Measurements from ENCODE around the gene MYO10. TPM values are rescaled to one million over a fixed set of nuclear protein-coding genes. Genes with fewer than 3 reads are reported as not detected.

The MYO10 gene
- total and polyA plus RNA-seq, 4 experiments from 2014 or later, result 0.05 to 0.17 TPM; not detected in 2

GRCh38 chr5:16891033-16891432 lies 45.1 kb downstream of the MYO10 start:
- no peaks in the 10 kb centered on the region for H3K36me3 ChIP-seq (ENCODE audit: insufficient read depth, low read length)
- no peak overlapping the region for H3K27ac ChIP-seq (ENCODE audit: low read depth, low read length)
- POLR2A ChIA-PET (ENCODE audit: partially characterized antibody), result no interaction called here
- H3K27ac Mint-ChIP-seq, result peak overlapping the region in 2 of 7 donors; percentile 38 to 73
- no peaks in the 10 kb centered on the region for H3K36me3 Mint-ChIP-seq
- H3K4me3 Mint-ChIP-seq, result no peak overlapping the region
- no peaks in the 10 kb centered on the region for H3K27me3 ChIP-seq (ENCODE audit: insufficient read depth, low read length)
- CTCF ChIA-PET (ENCODE audit: partially characterized antibody), result no interaction called here
- no peaks in the 10 kb centered on the region for H3K4me1 Mint-ChIP-seq
- peaks cover 1 to 2% of the 10 kb centered on the region in 2 donors for H3K27me3 Mint-ChIP-seq
- H3K9me3 Mint-ChIP-seq, result peaks cover 0 to 4% (median 2%) of the 10 kb centered on the region in 8 donors
- no peak for DNase-seq
- H3K4me1 ChIP-seq (ENCODE audit: insufficient read depth, low read length), result no peaks in the 10 kb centered on the region
- no peaks in the 10 kb centered on the region for H3K9me3 ChIP-seq (ENCODE audit: control insufficient read depth in 1 of 2, low read length in 2 of 2)
- no peak overlapping the region for H3K4me3 ChIP-seq (ENCODE audit: low read length in 2 of 2)
- intact Hi-C loops (cut with micrococcal nuclease), result no loop called here

GRCh38 chr5:16889972-16890519 lies 46.0 kb downstream of the MYO10 start:
- no peaks in the 10 kb centered on the region for H3K36me3 Mint-ChIP-seq
- intact Hi-C loops (cut with micrococcal nuclease), result no loop called here
- Histone ChIP-seq H3K36me3 (ENCODE audit: insufficient read depth, low read length) (no peaks in the 10 kb centered on the region), H3K4me3 (ENCODE audit: low read length in 2 of 2) (no peak overlapping the region), H3K9me3 (ENCODE audit: control insufficient read depth in 1 of 2, low read length in 2 of 2) (no peaks in the 10 kb centered on the region), H3K4me1 (ENCODE audit: insufficient read depth, low read length) (no peaks in the 10 kb centered on the region), H3K27ac (ENCODE audit: low read depth, low read length) (no peak overlapping the region), H3K27me3 (ENCODE audit: insufficient read depth, low read length) (no peaks in the 10 kb centered on the region)
- no peaks in the 10 kb centered on the region for H3K4me1 Mint-ChIP-seq
- H3K4me3 Mint-ChIP-seq, result no peak overlapping the region
- ChIA-PET POLR2A (ENCODE audit: partially characterized antibody) (no interaction called here), CTCF (ENCODE audit: partially characterized antibody) (no interaction called here)
- no peak overlapping the region for H3K27ac Mint-ChIP-seq
- peaks cover 0 to 4% (median 2%) of the 10 kb centered on the region in 8 donors for H3K9me3 Mint-ChIP-seq
- peaks cover 1 to 3% of the 10 kb centered on the region in 2 donors for H3K27me3 Mint-ChIP-seq
- no peak for DNase-seq

GRCh38 chr5:16889203-16889971 lies 46.7 kb downstream of the MYO10 start:
- Histone ChIP-seq H3K27ac (ENCODE audit: low read depth, low read length) (no peak overlapping the region), H3K27me3 (ENCODE audit: insufficient read depth, low read length) (no peaks in the 10 kb centered on the region), H3K9me3 (ENCODE audit: control insufficient read depth in 1 of 2, low read length in 2 of 2) (no peaks in the 10 kb centered on the region), H3K36me3 (ENCODE audit: insufficient read depth, low read length) (no peaks in the 10 kb centered on the region), H3K4me1 (ENCODE audit: insufficient read depth, low read length) (no peaks in the 10 kb centered on the region), H3K4me3 (ENCODE audit: low read length in 2 of 2) (no peak overlapping the region)
- no peak overlapping the region for H3K27ac Mint-ChIP-seq
- CTCF ChIA-PET (ENCODE audit: partially characterized antibody), result no interaction called here
- H3K9me3 Mint-ChIP-seq, result peaks cover 0 to 3% (median under 1%) of the 10 kb centered on the region in 8 donors
- no peak for DNase-seq
- intact Hi-C loops (cut with micrococcal nuclease), result no loop called here
- H3K4me1 Mint-ChIP-seq, result no peaks in the 10 kb centered on the region
- H3K36me3 Mint-ChIP-seq, result no peaks in the 10 kb centered on the region
- POLR2A ChIA-PET (ENCODE audit: partially characterized antibody), result no interaction called here
- no peak overlapping the region for H3K4me3 Mint-ChIP-seq
- H3K27me3 Mint-ChIP-seq, result peaks cover 1 to 3% of the 10 kb centered on the region in 2 donors

DNA sequence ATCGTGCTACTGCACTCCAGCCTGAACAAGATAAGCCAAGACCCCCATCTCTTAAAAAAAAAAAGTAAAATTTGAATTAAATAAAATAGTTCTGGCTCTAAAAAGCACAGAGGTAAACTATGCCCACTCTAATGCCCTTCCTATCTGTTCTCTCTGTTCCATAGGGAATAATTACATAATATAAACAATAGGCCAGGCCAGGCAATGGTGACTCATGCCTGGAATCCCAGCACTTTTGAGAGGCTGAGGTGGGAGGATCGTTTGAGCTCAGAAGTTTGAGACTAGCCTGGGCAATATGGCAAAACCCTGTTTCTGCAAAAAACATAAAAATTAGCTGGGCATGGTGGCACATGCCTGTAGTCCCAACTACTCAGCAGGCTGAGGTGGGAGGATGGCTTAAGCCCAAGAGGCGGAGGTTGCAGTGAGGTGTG lies 47.4 kb downstream of the MYO10 start:
- Mint-ChIP-seq H3K9me3 (peaks cover 0 to 3% (median under 1%) of the 10 kb centered on the region in 8 donors), H3K27ac (no peak overlapping the region), H3K36me3 (no peaks in the 10 kb centered on the region), H3K4me1 (no peaks in the 10 kb centered on the region), H3K4me3 (no peak overlapping the region), H3K27me3 (peaks cover 1 to 3% of the 10 kb centered on the region in 2 donors)
- Histone ChIP-seq H3K27ac (ENCODE audit: low read depth, low read length) (no peak overlapping the region), H3K9me3 (ENCODE audit: control insufficient read depth in 1 of 2, low read length in 2 of 2) (no peaks in the 10 kb centered on the region), H3K4me1 (ENCODE audit: insufficient read depth, low read length) (no peaks in the 10 kb centered on the region), H3K36me3 (ENCODE audit: insufficient read depth, low read length) (no peaks in the 10 kb centered on the region), H3K4me3 (ENCODE audit: low read length in 2 of 2) (no peak overlapping the region), H3K27me3 (ENCODE audit: insufficient read depth, low read length) (no peaks in the 10 kb centered on the region)
- no peak for DNase-seq
- intact Hi-C loops (cut with micrococcal nuclease), result no loop called here
- ChIA-PET CTCF (ENCODE audit: partially characterized antibody) (no interaction called here), POLR2A (ENCODE audit: partially characterized antibody) (no interaction called here)

GRCh38 chr5:16886793-16887345 lies 49.2 kb downstream of the MYO10 start:
- Mint-ChIP-seq H3K9me3 (peaks cover 0 to 3% (median 0%) of the 10 kb centered on the region in 8 donors), H3K36me3 (no peaks in the 10 kb centered on the region), H3K4me3 (no peak overlapping the region), H3K27me3 (peaks cover 1 to 3% of the 10 kb centered on the region in 2 donors), H3K4me1 (no peaks in the 10 kb centered on the region), H3K27ac (no peak overlapping the region)
- ChIA-PET POLR2A (ENCODE audit: partially characterized antibody) (no interaction called here), CTCF (ENCODE audit: partially characterized antibody) (interaction anchor here (0.7 kb wide), 1 partner anchor 118 kb away, joined by 3 read pairs; no protein-coding TSS in a partner anchor)
- Histone ChIP-seq H3K9me3 (ENCODE audit: control insufficient read depth in 1 of 2, low read length in 2 of 2) (no peaks in the 10 kb centered on the region), H3K4me3 (ENCODE audit: low read length in 2 of 2) (no peak overlapping the region), H3K27ac (ENCODE audit: low read depth, low read length) (no peak overlapping the region), H3K36me3 (ENCODE audit: insufficient read depth, low read length) (no peaks in the 10 kb centered on the region), H3K27me3 (ENCODE audit: insufficient read depth, low read length) (no peaks in the 10 kb centered on the region), H3K4me1 (ENCODE audit: insufficient read depth, low read length) (no peaks in the 10 kb centered on the region)
- DNase-seq, result no peak
- intact Hi-C loops (cut with micrococcal nuclease), result no loop called here

- intact Hi-C loops (cut with micrococcal nuclease), result no loop called here
- POLR2A ChIA-PET (ENCODE audit: partially characterized antibody), result no interaction called here
- H3K4me1 ChIP-seq (ENCODE audit: insufficient read depth, low read length), result no peaks in the 10 kb centered on the region
These were observed 49.7 kb downstream of the MYO10 start for GRCh38 chr5:16886366-16886736.

GRCh38 chr5:16885635-16886365 lies 50.3 kb downstream of the MYO10 start:
- peaks cover 1 to 3% of the 10 kb centered on the region in 2 donors for H3K27me3 Mint-ChIP-seq
- POLR2A ChIA-PET (ENCODE audit: partially characterized antibody), result no interaction called here
- Histone ChIP-seq H3K36me3 (ENCODE audit: insufficient read depth, low read length) (no peaks in the 10 kb centered on the region), H3K4me1 (ENCODE audit: insufficient read depth, low read length) (no peaks in the 10 kb centered on the region), H3K27ac (ENCODE audit: low read depth, low read length) (no peak overlapping the region), H3K27me3 (ENCODE audit: insufficient read depth, low read length) (no peaks in the 10 kb centered on the region), H3K9me3 (ENCODE audit: control insufficient read depth in 1 of 2, low read length in 2 of 2) (no peaks in the 10 kb centered on the region), H3K4me3 (ENCODE audit: low read length in 2 of 2) (no peak overlapping the region)
- H3K4me1 Mint-ChIP-seq, result no peaks in the 10 kb centered on the region
- no peak for DNase-seq
- no peaks in the 10 kb centered on the region for H3K36me3 Mint-ChIP-seq
- intact Hi-C loops (cut with micrococcal nuclease), result no loop called here
- no peak overlapping the region for H3K27ac Mint-ChIP-seq
- CTCF ChIA-PET (ENCODE audit: partially characterized antibody), result no interaction called here
- peaks cover 0 to 2% (median 0%) of the 10 kb centered on the region in 8 donors for H3K9me3 Mint-ChIP-seq
- no peak overlapping the region for H3K4me3 Mint-ChIP-seq

More at GRCh38 chr5:16886366-16886736, 49.7 kb downstream of the MYO10 start:
- Histone ChIP-seq H3K9me3 (ENCODE audit: control insufficient read depth in 1 of 2, low read length in 2 of 2) (no peaks in the 10 kb centered on the region), H3K4me3 (ENCODE audit: low read length in 2 of 2) (no peak overlapping the region), H3K36me3 (ENCODE audit: insufficient read depth, low read length) (no peaks in the 10 kb centered on the region), H3K27ac (ENCODE audit: low read depth, low read length) (no peak overlapping the region), H3K27me3 (ENCODE audit: insufficient read depth, low read length) (no peaks in the 10 kb centered on the region)
- no peaks in the 10 kb centered on the region for H3K4me1 Mint-ChIP-seq
- peaks cover 0 to 2% (median 0%) of the 10 kb centered on the region in 8 donors for H3K9me3 Mint-ChIP-seq
- no peak overlapping the region for H3K27ac Mint-ChIP-seq
- DNase-seq, result no peak
- no peaks in the 10 kb centered on the region for H3K36me3 Mint-ChIP-seq
- H3K27me3 Mint-ChIP-seq, result peaks cover 1 to 3% of the 10 kb centered on the region in 2 donors
- no peak overlapping the region for H3K4me3 Mint-ChIP-seq
- CTCF ChIA-PET (ENCODE audit: partially characterized antibody), result no interaction called here

Measured in CD4-positive, alpha-beta memory T cell (primary cell).